Adipocyte (in vitro differentiated cells): ENCODE data around the gene HOXA5.
A peak's percentile ranks its signal among the peaks of the same experiment; 100 is the strongest.

Experiments
- DNase-seq: peaks from one replicate; pipeline ENCODE4 v3.0.0-alpha.2; 2015; ENCODE audit warnings: low read depth
- H3K27me3 ChIP-seq: replicated peaks from 2 replicates; pipeline ENCODE4 v1.7.0; 2013; ENCODE audit warnings: mild to moderate bottlenecking, low read length, moderate library complexity; ENCODE audit not compliant: control insufficient read depth, insufficient read depth
- H3K36me3 ChIP-seq: 2 replicates; pipeline ENCODE4 v1.7.0; 2013; ENCODE audit warnings: low read length, mild to moderate bottlenecking, moderate library complexity; ENCODE audit not compliant: control insufficient read depth, insufficient read depth, severe bottlenecking
- H3K4me1 ChIP-seq: 2 replicates; pipeline ENCODE4 v1.7.0; 2013; ENCODE audit warnings: mild to moderate bottlenecking, low read length, moderate library complexity; ENCODE audit not compliant: control insufficient read depth, insufficient read depth
- H3K4me3 ChIP-seq: 2 replicates; pipeline ENCODE4 v1.7.0; 2013; ENCODE audit warnings: mild to moderate bottlenecking, low read length, moderate library complexity
- H3K9ac ChIP-seq: 2 replicates; pipeline ENCODE4 v1.7.0; 2013; ENCODE audit warnings: mild to moderate bottlenecking, low read length, moderate library complexity
- H3K9me3 ChIP-seq: 2 replicates; pipeline ENCODE4 v1.7.0; 2013; ENCODE audit warnings: mild to moderate bottlenecking, low read length, moderate library complexity; ENCODE audit not compliant: control insufficient read depth

The HOXA5 gene

DNA sequence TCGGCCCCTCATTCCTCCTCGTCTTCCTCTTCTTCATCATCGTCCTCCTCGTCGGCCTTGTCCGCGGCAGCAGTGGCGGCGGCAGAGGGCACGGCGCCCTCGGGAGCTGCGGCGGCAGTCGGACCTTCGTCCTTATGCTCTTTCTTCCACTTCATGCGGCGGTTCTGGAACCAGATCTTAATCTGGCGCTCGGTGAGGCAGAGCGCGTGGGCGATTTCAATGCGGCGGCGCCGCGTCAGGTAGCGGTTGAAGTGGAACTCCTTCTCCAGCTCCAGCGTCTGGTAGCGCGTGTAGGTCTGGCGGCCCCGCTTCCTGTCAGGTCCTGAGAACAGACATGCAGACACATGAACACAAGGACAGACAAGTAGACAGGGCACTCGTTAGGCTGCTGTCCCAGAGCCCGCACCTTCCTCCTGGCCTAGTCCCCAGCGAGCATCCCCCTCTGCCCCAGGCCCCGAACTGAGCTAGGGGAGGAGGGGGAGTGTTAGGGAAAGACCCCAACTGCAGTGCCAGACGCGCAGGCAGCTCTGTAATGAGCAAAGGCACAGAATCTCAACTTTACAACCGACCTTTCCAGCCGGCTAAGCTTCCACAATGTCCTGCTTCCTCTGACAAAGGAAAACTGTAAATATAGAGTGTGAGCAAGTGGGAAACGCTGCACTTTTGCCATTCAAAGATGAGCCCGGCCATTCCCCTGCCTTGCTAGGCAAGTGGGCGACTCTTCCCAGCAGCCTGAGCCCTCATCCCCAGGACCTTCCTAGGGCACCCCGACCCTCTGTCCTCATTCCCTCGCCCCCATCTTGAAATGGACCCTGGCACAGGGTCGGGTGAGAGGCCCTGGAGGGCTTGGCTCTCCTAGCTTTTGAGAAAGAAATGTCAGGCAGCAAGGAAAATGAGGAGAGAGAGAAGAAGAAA is 11.7 kb upstream of the HOXA5 start:
- Histone ChIP-seq H3K9ac (peak overlapping the region; percentile 97), H3K9me3 (no peaks in the 10 kb centered on the region), H3K4me3 (peak overlapping the region; percentile 94), H3K27me3 (no peaks in the 10 kb centered on the region), H3K4me1 (peaks cover 35% of the 10 kb centered on the region), H3K36me3 (no peaks in the 10 kb centered on the region)
- no peak for DNase-seq

DNA sequence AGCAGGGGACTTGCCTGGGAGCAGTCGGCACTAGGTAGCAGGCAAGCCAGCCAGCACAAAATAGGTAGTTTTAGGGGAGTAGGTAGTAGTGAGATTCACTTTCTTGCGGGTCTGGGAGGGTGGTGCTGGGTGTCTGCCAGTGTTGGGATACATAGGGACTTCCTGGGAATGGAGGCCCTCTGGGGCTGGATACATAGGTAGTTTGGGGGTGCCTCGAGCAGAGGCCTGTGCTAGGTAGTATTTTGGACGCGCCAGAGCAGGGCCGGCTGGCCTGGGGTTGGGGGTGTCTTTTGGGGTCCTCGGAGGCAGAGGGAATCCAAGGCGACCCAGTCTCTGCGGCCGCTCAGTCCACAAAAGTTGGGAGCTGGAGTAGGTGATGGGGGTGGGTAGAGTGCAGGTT is 10.9 kb upstream of the HOXA5 start:
- Histone ChIP-seq H3K4me3 (peak overlapping the region; percentile 94), H3K9me3 (no peaks in the 10 kb centered on the region), H3K4me1 (peaks cover 34% of the 10 kb centered on the region), H3K27me3 (no peaks in the 10 kb centered on the region), H3K36me3 (no peaks in the 10 kb centered on the region), H3K9ac (peak overlapping the region; percentile 97)
- no peak for DNase-seq

DNA sequence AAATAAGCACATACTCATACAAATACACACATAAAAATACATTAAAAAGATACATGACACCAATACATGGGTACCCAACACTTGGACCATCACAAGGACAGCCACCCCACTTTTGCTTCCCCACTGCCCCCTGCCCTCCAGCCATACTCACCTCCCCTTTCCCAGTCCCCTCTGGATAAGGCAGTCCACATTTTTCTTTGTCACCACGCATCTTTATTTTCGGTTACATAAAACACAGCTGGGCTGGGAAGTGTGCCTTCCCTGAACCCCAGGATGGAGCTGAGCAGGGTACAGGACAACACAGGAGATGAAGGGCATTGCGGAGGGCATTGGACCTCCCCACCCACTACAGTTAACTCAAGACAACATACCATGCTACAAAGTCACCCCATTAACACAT is 10.0 kb upstream of the HOXA5 start:
- Histone ChIP-seq H3K27me3 (no peaks in the 10 kb centered on the region), H3K4me3 (peak overlapping the region; percentile 94), H3K36me3 (no peaks in the 10 kb centered on the region), H3K9me3 (no peaks in the 10 kb centered on the region), H3K4me1 (peaks cover 39% of the 10 kb centered on the region), H3K9ac (peak overlapping the region; percentile 97)
- DNase-seq: no peak

DNA sequence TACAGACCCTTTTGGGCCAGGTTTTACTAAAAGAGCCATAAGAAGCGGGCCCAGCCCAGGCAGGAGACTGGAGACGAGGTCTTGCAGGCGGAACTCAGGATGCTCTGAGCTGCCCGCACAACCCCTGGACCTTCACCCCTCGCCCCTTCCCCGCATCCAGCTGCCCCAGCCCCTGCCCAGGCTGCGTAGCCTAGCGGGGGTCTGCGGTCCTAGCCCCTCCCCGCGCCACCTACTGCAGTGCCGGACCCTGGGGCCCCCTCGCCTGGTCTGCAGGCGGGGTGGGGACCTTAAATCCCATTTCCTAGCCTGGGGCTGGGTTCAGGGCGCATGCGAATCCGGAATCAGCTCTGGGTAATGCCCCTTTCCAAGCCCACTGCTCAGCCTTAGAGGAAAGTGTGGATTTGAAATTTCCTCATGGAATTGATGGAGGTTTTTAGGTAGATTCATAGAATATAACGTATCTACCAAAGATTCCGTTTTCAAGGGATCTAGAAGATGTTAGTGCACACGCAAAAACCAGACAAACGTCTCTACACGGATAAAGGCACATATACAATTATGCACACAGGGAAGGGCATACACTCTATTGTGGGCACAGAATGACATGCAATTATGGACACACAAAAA is 9.4 kb upstream of the HOXA5 start:
- H3K4me3 ChIP-seq: peak overlapping the region; percentile 94
- H3K36me3 ChIP-seq: no peaks in the 10 kb centered on the region
- H3K27me3 ChIP-seq: no peaks in the 10 kb centered on the region
- DNase-seq: no peak
- H3K9ac ChIP-seq: peak overlapping the region; percentile 97
- peaks cover 43% of the 10 kb centered on the region for H3K4me1 ChIP-seq
- no peaks in the 10 kb centered on the region for H3K9me3 ChIP-seq

DNA sequence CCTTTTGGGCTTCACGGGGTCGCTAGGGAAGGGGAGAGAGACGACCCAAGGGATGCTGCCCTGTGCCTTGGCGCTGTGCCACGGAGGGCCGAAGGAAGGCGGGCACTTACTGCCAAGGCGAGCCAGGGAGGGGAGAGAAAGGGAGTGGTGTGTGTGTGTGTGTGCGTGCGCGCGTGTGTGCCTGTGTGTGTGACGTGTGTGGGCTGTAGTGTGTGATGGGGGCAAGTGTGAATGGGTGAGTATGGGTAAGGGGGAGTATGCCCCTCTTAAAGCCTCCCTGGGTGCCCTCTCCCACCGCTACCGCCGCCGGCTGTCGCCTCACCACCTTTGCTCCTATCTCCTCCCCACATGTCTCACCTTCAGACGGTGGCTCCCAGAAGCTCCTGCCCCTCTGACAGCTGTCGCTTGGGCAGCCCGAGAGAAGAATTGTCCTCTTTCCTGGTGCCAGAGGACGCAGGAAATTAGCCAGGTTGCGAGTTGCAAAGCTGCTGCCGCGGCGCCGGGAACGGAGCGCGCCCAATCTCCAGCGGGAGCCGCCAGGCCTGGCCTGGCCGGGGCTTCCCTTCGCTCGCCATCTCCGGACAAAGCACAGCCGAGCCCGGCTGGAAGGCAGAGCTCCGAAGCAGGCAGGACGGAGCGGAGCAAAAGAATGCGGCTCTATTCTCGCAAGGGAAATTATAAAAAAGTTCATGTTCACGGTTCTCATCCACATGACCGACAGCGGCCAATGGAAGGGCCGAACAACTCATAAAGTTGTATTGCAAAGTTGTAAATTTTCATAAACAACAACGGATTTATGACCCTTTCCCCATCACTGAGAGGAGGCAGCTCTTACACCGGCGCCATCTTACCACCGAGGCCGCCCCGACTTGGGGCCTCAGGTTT is 8.7 kb upstream of the HOXA5 start, which contains the start of gene HOXA3:
Gene HOXA3 (minus strand): TSS at position 653 of the 885 bp plus-strand sequence. CDS start 41,943 bp downstream, outside the sequence.
- Histone ChIP-seq H3K36me3 (no peaks in the 10 kb centered on the region), H3K9me3 (no peaks in the 10 kb centered on the region), H3K9ac (peak within 1 kb of the TSS; percentile 97), H3K4me3 (peak within 1 kb of the TSS; percentile 94), H3K4me1 (peaks cover 48% of the 10 kb centered on the region), H3K27me3 (no peaks in the 10 kb centered on the region)
- peak; percentile 18 for DNase-seq

DNA sequence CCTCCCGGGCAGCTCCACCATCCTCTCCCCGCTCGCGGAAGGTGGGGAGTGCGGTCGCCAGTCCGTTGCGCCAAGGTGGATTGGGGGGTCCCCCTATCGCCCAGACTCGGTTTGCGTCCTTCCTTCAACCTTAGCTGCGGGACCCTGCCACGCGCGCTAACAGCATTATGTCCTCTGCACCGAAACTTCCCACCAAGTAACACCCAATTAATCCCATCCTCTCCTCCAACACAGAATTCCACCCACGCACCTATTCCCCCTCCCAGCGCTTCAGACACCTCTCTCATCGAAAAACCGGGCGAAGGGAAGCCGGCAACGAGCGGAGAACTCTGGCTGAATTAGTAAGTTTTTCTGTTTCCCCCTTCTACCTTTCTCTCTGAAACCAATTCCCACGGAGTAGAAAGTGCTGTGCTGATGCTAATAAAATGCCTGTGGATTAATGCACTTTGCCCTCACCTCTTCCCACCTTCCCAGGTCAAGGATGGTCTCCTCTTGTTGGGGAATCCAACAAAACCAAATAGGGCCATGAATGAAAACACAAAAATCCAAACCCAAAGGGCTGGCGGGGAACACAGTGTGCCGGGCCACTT is 8.0 kb upstream of the HOXA5 start:
- no peak for DNase-seq
- no peaks in the 10 kb centered on the region for H3K27me3 ChIP-seq
- peak overlapping the region; percentile 97 for H3K9ac ChIP-seq
- peak overlapping the region; percentile 94 for H3K4me3 ChIP-seq
- no peaks in the 10 kb centered on the region for H3K9me3 ChIP-seq
- no peaks in the 10 kb centered on the region for H3K36me3 ChIP-seq
- H3K4me1 ChIP-seq: peaks cover 51% of the 10 kb centered on the region

DNA sequence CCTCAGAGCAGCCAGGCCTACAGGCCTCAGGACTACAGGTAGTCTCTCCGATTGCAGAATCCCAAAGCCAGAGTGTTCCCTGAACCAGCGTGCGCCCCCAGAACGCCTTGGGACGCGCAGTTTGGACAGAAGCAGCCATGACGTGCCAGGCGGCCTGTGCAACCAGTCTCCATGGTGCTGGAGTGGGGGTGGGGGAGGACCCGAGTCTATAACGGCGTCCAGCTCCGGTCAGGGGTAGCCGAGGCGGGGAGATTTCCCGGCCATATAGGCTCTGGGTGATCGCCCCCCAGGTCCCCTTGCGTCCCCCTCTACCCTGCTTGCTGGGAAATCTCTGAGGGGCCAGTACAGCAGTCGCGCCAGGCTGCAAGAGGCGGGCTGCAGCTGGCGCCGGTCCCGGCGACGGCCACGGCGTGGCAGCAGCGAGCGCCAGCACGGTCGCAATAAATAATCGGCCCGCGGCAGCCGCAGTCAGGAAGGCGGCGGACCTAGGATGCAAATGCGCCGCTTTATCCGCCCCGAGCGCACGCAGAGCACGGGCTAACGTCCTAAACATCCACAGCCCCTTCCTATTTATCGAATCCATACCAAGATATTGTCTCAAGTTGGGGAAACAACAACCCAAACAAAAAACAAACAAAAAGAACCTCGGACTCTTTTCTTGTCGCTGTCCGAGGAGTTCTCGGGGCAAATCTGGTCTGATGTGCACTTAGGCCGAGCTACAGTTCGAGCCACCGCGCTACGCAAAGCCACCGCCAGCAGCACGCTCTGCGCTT is 7.3 kb upstream of the HOXA5 start:
- peak; percentile 83 for DNase-seq
- Histone ChIP-seq H3K36me3 (no peaks in the 10 kb centered on the region), H3K4me1 (peaks cover 58% of the 10 kb centered on the region), H3K4me3 (peak overlapping the region; percentile 94), H3K9ac (peak overlapping the region; percentile 97), H3K27me3 (no peaks in the 10 kb centered on the region), H3K9me3 (no peaks in the 10 kb centered on the region)

DNA sequence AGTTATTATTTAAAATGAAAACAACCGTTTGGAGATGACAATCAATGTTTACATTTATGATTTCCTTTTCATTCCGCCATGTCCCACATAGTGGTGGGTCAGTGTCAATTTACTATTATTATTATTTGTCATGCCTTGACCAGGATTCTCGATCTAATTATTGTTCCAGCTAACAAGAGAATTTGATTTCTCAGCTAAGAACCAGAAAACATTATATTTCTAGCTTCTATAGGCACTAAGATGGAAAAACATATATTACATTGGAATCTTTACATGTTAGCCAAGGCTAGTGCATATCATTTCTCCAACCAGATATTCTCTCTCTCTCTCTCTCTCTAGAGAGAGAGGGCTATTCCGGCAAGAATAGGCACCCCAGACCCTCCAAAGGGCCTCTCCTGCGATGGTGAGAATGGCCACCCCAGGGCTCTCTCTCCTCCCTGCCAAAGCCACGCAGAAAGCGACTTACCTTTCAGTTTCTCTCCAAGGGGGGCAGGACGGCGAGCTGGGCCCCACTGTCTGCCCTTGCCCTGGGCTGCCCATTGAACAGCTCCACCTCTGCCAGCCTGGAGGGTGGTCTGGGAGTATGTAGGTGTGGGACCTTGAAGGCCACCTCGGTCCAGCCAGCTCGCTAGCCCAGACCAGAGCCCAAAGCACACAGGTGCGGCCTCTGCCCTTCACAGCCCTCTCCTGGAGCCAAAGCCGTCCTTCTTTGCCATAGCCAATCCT is 6.5 kb upstream of the HOXA5 start:
- no peak for DNase-seq
- peak overlapping the region; percentile 97 for H3K9ac ChIP-seq
- peak overlapping the region; percentile 94 for H3K4me3 ChIP-seq
- no peaks in the 10 kb centered on the region for H3K27me3 ChIP-seq
- no peaks in the 10 kb centered on the region for H3K9me3 ChIP-seq
- peaks cover 53% of the 10 kb centered on the region for H3K4me1 ChIP-seq
- peaks cover 6% of the 10 kb centered on the region for H3K36me3 ChIP-seq

DNA sequence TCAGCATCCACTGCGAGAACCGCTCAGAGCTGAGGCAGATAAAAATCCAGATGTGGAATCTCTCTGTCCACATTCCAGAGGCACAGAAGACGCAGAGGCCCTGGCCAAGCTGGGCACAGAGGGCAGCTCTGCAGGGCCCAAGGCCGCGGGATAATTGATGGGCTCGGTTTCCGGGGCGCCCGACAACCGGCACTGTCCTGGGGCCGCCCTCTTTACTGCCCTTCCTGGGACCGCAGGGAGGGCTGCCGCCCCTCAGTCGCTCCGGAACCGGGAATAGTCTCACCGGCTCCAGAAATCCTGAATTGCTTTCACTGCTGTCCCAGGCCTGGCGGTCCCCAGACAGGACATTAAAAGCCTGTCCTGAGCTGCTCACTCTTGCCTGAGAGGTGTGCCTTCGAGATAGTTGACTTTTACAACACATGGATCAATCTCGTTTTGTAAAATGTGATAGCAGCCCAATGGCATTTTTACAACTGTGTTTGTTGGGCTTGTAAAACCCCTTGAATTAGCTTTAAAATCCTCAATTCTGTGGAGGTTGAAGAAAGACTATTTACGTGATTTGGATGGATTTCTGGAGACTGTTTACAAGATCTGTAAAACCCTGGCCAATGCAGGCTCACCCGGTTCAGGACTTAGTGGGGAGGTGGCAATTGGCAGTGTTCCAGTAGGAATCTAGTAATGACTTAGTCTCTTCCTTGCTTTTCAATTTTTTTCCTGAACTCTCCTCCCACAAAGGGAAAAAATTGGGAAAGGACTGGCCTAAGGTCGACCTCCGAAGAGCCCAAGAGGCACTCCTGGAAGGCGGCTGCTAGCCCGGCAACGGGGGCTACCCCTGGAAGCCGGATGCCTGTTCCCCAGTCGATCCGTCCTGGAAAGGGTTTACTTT is 5.5 kb upstream of the HOXA5 start:
- peak overlapping the region; percentile 94 for H3K4me3 ChIP-seq

More for the DNA sequence above, 5.5 kb upstream of the HOXA5 start:
- peaks cover 46% of the 10 kb centered on the region for H3K4me1 ChIP-seq
- peaks cover 13% of the 10 kb centered on the region for H3K36me3 ChIP-seq
- H3K9me3 ChIP-seq: no peaks in the 10 kb centered on the region
- H3K27me3 ChIP-seq: no peaks in the 10 kb centered on the region
- H3K9ac ChIP-seq: peak overlapping the region; percentile 97
- DNase-seq: no peak
